Measurements from ENCODE around the gene ZNF592.

ZNF592 gene

GRCh38 chr15:84831028-84831427 is 82.6 kb downstream of the ZNF592 start:
- DNase-seq = no peak

- no peak for DNase-seq
These were observed 83.2 kb downstream of the ZNF592 start for GRCh38 chr15:84831613-84832012.

GRCh38 chr15:84832448-84833040 is 84.2 kb downstream of the ZNF592 start:
- DNase-seq = no peak

GRCh38 chr15:84833447-84834228 is 85.2 kb downstream of the ZNF592 start:
- DNase-seq = no peak

- DNase-seq = no peak
These were observed 86.0 kb downstream of the ZNF592 start for GRCh38 chr15:84834229-84834955.

GRCh38 chr15:84834969-84835368 is 86.6 kb downstream of the ZNF592 start:
- no peak for DNase-seq

GRCh38 chr15:84835661-84836337 is 87.4 kb downstream of the ZNF592 start:
- DNase-seq = no peak

GRCh38 chr15:84836844-84837243 is 88.5 kb downstream of the ZNF592 start:
- DNase-seq = no peak

- no peak for DNase-seq
These were observed 91.3 kb downstream of the ZNF592 start for GRCh38 chr15:84839714-84840113.

GRCh38 chr15:84840255-84840654 is 91.9 kb downstream of the ZNF592 start:
- no peak for DNase-seq

- DNase-seq = no peak
These were observed 92.5 kb downstream of the ZNF592 start for GRCh38 chr15:84840741-84841429.

- no peak for DNase-seq
These were observed 94.4 kb downstream of the ZNF592 start for GRCh38 chr15:84842781-84843180.

GRCh38 chr15:84844964-84845363 is 96.6 kb downstream of the ZNF592 start:
- no peak for DNase-seq

- DNase-seq = peak; percentile 17
These were observed 97.2 kb downstream of the ZNF592 start for GRCh38 chr15:84845631-84846030.

- no peak for DNase-seq
These were observed 97.9 kb downstream of the ZNF592 start for GRCh38 chr15:84846269-84846668.

GRCh38 chr15:84847382-84847781 is 99.0 kb downstream of the ZNF592 start:
- DNase-seq = no peak

GRCh38 chr15:84852212-84852611 is 103.8 kb downstream of the ZNF592 start:
- DNase-seq = no peak

GRCh38 chr15:84855136-84855535 is 106.7 kb downstream of the ZNF592 start:
- DNase-seq = no peak

GRCh38 chr15:84855765-84856164 is 107.4 kb downstream of the ZNF592 start:
- DNase-seq = no peak
